Subcutaneous adipose tissue (tissue), 4 donors: ENCODE results near the gene MTMR3. TPM values are rescaled to one million over a fixed set of nuclear protein-coding genes. Genes with fewer than 3 reads are reported as not detected.

Experiments used
- CTCF ChIP-seq: fragments of 450-650 bp; IDR thresholded peaks from one replicate; pipeline ENCODE4 v1.5.1; 2016; ENCODE audit warnings: low read depth, mild to moderate bottlenecking, control low read depth, antibody characterized with exemption, moderate library complexity
- total RNA-seq, 4 donors: library from RNA; depleted of rRNA; stranded (reverse); fragments of >200 nt; gene quantifications; one replicate each; pipeline ENCODE4 v1.1.0, GENCODE V29; 2016

MTMR3 gene
- total RNA-seq, 4 donors from 2014 or later = 46.6 to 78.6 (median 61.7) TPM

DNA sequence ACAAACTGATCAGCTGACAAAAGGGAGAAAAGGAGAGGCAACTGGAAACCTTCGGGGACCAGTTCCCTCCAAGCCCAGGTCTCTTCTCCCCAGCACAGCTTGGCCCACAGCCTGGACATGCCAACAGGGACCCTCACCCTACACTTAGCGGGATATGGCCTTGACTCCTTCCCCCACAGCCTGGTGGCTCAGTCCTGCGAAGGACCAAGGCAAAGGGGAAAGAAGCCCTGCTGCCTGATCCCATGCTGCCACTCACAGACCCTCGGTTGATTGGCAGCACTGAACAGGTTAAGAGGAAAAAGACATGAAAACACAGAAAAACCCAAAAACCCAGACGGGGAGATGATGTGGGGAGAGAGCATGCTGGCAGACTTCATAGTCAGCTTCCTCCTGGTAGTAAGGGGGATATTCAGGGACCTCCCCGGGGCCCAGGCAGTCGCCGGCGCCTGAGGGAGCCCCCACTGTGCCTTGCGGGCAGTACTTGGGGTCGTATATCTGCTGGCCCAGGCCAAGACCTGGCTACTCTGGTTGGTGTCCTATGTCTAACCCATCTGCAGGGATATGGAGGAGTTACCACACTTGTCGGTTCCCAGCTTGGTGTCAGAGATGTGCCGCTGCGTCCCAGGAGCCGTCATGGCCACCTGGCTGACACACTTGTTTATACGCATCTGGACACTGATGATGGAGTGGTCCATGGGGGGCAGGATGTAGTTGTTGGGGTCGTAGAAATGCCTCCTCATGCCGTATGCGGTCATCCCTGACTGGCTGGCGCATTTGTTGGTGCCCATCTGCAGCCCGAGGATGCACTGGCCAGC lies 163.1 kb downstream of the MTMR3 start:
- no peak for TF ChIP-seq CTCF

DNA sequence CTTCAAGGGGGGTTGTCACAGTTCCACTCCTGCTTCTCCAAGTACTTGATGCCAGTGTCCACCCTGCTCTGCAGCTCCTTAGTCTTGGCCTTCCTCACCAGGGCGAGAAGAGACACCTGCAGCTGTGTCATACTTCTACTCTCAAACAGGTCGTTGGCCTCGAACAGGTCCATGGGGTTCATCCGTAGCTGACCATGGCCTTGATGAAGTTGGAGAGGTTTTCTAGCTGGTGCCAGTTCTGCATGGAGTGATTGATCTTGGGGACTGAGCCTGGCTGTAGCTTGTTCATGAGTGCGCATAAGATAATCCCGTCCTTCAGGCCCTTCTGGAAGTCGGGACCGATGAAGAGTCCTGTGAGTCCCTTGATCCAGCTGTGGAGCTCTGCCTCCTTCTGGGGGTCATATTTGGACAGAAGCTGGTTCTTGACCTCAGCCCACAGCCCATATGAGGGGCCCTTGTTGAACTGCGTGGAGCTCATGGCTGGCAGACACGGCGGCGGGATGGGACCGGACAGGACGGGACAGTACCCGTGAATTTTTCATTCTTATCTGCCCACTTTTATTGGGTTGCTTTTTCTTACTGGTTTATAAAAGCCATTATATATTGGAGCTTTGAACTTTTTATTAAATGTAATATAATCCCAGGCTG lies 163.9 kb downstream of the MTMR3 start:
- TF ChIP-seq CTCF = no peak

- no peak for TF ChIP-seq CTCF
Measured at GRCh38 chr22:30047364-30047738, 164.4 kb downstream of the MTMR3 start.

GRCh38 chr22:30048681-30049080 lies 165.7 kb downstream of the MTMR3 start:
- no peak for TF ChIP-seq CTCF

DNA sequence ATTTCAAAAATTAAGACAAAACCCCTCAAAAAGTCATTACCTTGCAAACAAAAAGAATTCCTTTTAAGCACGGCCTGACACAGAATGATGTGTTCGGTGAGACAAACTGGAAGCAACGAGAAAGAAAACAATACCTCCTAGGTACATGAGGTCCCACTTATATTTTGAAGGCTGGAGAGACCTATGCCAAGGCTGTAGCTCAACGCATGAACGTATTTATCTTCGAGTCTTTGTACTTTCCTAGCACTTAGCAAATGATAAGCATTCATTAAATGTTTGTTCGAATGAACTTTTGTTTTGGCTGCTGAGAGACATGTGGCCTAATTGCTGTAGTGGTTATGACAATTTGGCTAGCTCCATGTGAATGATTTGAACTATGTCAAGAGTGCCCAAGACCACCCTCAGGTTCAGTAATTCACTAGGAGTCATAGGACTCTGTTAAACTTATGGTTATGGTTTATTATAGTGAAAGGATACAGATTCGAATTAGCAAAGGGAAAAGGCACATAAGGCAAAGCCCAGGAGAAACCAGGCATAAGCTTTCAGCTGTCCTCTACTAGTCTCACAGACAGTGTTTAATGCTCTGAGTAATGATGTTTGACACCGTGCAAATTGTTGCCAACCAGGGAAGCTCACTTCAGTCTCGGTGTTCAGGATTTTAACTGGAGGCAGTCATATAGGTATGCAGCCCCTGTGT lies 171.2 kb downstream of the MTMR3 start:
- no peak for TF ChIP-seq CTCF

DNA sequence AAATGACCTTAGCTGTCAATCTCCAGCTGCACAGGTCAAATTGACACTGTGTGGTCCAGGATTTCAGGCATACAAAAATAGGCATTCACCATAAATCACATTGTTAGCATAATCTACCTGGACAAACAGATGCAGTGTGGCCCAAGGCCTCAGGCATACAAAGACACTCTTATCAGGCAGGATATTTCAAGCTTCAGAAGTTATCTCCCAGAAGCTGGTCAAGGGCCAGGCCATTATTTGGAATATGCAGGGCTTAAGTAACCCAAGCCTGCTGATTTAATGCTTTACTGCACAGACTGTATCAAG lies 171.7 kb downstream of the MTMR3 start:
- TF ChIP-seq CTCF = no peak

- TF ChIP-seq CTCF = no peak
Measured at GRCh38 chr22:30056015-30056414, 173.0 kb downstream of the MTMR3 start.
